Endothelial cell of umbilical vein (primary cell): ENCODE results near the gene GTF2H4.

Source experiments
- POLR2AphosphoS5 ChIP-seq: IDR thresholded peaks from 2 replicates; pipeline ENCODE4 v1.6.1; 2012; ENCODE audit warnings: low read depth, mild to moderate bottlenecking, control low read depth, low read length, moderate library complexity; ENCODE audit not compliant: insufficient read depth
- TF ChIP-seq, protein P1 (sequence below), 2 donors: IDR thresholded peaks; 1 replicate in 1 of 2; 2 replicates in 1 of 2; pipeline ENCODE4 v1.5.1; 2011; ENCODE audit warnings: low read length in 2 of 2, mild to moderate bottlenecking in 2 of 2, moderate library complexity in 2 of 2, control low read depth in 1 of 2, inconsistent platforms in 1 of 2, low read depth in 1 of 2; ENCODE audit not compliant: insufficient read depth in 1 of 2; ENCODE audit errors: extremely low read depth in 1 of 2
- TF ChIP-seq, protein P2 (sequence below): IDR thresholded peaks from 2 replicates; pipeline ENCODE4 v1.6.1; 2011; ENCODE audit not compliant: insufficient read depth, insufficient read length

DNA sequence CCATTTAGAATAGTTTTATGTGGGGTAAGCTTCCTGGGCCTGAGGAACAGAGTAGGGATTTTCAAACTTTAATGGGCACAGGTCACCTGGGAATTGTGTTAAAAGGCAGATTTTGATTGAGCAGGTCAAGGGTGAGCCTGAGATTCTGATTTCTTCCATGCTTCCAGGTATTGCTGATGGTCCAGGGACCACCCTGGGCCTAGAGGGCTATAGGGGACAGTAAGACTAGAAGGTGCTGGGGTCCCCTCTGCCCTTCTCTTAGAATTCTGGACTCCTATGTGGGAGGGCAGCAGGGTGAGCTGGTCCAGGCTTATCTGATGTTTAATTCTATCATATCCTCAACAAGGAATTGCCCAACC is 21.1 kb upstream of the GTF2H4 start:
- TF ChIP-seq, protein P1, sequence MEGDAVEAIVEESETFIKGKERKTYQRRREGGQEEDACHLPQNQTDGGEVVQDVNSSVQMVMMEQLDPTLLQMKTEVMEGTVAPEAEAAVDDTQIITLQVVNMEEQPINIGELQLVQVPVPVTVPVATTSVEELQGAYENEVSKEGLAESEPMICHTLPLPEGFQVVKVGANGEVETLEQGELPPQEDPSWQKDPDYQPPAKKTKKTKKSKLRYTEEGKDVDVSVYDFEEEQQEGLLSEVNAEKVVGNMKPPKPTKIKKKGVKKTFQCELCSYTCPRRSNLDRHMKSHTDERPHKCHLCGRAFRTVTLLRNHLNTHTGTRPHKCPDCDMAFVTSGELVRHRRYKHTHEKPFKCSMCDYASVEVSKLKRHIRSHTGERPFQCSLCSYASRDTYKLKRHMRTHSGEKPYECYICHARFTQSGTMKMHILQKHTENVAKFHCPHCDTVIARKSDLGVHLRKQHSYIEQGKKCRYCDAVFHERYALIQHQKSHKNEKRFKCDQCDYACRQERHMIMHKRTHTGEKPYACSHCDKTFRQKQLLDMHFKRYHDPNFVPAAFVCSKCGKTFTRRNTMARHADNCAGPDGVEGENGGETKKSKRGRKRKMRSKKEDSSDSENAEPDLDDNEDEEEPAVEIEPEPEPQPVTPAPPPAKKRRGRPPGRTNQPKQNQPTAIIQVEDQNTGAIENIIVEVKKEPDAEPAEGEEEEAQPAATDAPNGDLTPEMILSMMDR (IDR thresholded peaks at IDR 0.05; ENCODE audit: extremely low read depth in 1 of 2, insufficient read depth in 1 of 2, low read depth in 1 of 2, low read length in 2 of 2), result no peak
- TF ChIP-seq POLR2AphosphoS5, result no peak
- TF ChIP-seq, protein P2, sequence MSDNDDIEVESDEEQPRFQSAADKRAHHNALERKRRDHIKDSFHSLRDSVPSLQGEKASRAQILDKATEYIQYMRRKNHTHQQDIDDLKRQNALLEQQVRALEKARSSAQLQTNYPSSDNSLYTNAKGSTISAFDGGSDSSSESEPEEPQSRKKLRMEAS, result no peak
